ENCODE data around the gene BMP2.

The BMP2 gene

DNA sequence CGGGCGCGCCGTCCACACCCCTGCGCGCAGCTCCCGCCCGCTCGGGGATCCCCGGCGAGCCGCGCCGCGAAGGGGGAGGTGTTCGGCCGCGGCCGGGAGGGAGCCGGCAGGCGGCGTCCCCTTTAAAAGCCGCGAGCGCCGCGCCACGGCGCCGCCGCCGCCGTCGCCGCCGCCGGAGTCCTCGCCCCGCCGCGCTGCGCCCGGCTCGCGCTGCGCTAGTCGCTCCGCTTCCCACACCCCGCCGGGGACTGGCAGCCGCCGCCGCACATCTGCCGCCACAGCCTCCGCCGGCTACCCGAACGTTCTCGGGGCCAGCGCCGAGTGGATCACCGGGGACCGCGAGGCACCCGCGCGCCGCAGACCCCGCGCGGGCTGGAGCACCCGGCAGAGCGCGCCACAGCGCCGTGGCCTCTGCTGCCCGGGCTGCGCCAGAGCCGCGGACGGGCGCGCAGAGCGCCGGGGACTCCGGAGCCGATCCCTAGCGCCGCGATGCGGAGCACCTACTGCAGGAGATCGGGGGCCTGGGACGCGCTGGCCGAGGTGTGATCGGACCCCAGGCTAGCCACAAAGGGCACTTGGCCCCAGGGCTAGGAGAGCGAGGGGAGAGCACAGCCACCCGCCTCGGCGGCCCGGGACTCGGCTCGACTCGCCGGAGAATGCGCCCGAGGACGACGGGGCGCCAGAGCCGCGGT lies at the start of gene BMP2:
BMP2 (plus strand) TSS at position 151 of the 692 bp plus-strand sequence. CDS start 2,441 bp downstream, outside the sequence.
- no peak for DNase-seq

DNA sequence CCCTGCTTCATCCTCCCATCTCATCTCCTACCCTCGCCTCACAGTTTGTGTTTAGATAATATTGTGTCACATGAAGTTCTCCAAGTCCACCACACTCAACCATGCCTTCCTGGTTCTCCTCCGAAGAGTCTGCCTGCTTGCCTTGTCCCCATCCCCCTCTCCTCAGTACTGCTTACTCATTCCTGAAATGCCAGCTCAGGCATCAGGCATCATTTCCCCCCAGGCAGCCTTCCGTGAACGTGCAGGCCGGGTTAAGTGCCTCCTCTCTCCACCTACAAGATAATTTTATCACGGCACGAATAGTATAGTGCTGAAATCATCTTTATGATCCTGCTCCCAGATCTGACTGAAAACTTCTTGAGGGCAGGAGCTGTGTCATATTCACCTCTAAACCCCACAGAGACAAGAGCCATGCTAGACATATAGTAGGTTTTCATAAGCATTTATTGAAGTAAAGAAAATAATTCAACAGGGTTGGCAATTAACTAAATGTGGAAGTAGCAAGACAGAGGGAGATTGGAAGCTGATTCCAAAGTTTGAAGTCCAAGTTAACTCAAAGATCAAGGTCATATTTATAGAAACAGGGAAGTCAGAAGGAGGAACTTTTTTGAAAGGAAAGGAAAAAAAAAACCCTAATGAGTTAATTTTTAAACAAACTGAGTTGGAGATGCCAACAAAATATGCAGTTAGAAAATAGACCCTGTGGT lies 48.7 kb upstream of the BMP2 start:
- DNase-seq: no peak

DNA sequence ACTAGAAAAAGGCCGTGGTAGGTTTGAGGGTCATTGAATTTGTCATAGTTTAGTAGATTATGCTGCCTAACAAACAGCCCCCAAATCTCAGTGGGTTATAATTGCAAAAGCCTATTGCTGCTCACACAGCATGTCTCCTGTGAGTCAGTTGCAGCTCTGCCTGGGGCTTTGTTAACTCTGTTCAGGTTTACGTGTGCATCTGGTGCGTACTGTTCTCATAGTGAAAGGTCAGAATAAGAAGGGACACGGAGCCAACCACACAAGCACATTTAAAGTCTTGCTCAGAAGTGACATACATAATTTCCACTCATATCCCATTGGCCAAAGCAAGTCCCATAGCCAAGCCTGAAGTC lies 48.1 kb upstream of the BMP2 start:
- no peak for DNase-seq

DNA sequence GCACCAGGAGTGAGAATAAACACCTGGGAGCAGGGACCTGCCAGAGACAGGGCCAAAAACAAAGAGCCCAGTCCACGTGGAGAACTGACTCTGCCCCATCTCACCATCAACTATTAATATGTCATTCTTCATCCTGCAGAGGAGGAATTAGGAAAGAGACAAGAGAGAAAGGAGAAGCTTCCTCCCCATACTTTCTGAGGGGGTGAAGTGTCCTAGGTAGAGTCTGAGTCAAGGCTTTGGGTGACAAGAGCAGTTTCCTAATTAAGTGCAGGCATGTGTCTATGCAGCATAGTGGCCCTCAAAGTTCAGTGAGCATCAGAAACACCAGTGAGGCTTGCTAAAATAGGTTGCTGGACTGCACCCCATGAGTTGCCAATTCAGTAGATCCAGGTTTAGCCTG lies 40.7 kb upstream of the BMP2 start:
- DNase-seq: no peak

DNA sequence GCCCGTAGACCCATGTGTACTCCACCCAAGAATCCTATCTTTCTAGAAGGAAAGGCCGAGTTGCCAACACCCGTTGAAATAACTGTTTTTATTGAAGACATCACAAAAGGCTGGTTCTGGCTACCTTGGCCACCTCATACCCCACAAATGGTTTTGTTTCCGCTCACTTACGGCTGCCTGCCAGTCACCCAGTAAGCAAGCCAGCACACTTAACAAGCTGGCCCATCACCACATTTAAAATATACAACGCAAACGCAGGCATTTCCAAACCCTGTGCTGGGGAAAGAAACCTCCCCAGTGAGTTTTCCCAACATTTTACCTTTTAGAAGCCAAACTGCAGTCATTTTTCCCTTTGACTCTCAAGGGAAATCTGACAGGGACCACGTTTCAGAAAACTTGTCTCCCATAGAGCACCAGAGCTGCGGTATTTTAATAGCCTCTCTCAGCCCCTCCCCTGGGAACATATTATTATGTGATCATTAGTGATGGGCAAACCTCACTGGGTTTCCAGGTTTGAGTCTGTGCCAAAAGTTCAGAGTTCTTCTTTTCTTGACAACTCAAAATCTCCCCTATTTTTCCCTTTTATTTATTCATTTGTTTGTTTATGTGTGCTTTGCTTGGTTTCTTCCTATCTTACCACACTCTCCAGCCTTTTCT lies 36.7 kb upstream of the BMP2 start:
- DNase-seq: no peak

DNA sequence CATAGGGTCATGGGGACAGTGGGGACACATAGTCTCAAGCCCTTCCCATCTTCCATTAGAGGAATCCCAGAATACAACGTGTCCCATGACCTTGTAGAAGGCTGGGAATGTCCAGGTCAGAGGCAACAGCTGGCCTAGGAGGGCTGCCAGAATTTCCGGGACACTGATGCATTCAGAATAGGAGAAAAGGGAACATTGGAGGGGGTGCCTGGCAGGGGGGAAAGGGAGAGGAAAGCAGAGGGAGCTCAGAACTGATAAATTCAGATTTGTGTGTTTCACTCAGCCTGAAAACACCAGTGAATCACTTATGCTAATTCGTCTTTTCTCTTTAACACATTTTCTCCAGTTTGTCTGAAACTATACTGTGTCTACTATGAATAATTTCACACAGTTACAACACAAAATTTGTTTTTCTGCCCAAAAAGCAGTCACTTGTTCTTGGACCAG lies 35.5 kb upstream of the BMP2 start:
- DNase-seq: no peak

DNA sequence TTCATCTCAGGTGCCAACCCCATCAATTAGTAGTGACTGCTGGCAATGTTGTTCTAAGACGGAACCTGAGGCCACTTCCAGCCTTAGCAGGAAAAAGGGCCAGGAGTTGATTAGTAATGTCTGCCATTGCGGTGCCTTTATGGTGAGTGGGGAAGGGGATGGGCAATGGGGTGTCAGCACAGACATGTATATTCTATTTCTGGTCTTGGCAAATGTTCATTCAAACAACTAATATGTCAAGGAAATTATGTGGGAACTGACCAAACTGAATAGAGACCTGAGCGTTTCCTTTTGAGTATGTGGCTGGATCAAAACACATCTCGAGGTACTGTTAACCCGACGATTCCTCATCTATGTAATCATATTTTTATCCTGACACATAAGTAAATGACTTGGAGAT lies 34.6 kb upstream of the BMP2 start:
- no peak for DNase-seq

DNA sequence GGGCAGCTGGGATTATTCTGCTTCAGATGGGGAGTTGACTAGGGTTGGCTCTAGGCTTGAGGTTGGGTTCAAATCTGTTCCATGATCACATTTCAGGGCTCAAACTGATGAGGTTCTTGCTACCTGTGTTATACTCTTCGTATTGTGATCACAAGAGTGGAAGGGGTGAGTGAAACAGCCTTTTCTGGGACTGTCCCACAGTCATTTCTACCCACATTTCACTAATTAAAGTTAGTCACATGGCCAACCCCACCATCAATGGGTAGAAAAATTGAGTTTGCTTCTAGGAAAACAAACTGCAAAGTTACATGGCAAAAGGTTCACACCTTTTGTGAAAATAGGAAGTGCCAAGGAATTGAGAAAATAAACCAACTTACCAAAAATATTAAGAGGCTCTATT lies 33.5 kb upstream of the BMP2 start:
- no peak for DNase-seq

DNA sequence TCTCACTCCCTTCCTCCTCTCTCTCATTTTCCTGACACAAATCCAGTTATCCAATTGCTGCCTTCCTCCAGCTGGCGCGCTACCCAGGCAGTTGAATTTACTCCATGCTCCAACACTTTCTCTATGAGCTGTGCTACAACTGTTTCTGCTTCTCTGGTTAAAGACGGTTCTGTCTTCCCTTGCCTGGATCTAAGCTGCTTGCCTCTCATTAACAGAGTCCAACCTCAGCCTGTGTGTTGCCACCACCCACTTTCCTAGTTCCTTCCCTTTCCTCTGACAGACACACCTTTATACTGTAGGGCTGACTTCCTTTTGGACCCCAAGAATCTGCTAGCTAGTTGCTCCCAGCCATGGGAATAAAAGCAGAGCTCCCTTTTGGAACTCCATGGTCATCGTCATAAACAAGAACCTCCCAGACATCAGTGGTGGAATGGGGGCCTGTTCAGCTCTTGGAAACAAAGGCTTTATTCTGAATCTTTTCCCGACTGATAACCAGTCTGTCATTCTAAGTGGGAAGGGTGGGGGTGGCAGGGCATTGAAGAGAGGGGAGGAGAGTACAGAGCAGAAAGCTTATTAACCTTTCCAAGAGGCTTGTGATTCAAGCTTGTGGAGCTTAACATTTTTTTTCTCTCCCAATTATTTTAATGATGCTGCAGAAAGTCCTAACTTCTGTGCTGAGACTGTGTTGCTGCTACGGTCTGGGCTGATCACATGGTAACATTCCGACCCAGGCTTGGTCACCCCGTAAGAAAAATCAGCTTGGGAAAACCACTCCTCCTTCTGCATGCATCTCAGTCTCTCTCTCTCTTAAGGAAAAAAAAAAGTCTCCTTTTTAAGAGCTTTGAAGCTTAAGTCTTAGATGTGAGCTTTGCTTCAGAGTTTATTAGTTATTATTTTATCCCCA lies 31.3 kb upstream of the BMP2 start:
- DNase-seq: no peak

DNA sequence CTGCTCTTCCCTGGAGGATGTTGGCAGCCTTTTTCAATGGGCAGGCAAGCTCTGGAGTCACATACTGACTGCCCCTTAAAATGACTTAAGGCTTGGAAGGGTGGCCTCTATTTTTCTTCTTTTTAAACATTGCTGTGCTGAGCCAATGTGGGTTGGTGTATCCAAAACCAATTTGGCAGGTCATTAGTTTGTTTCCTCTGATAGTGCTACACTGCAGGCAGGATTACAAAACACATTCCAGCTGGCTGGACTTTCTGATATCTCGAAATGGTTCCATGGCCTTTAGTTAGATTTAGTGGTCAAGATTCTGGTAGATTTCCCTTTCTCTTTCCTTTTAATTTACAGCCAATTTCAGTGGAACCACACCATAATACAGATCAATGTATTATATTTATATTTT lies 28.1 kb upstream of the BMP2 start:
- DNase-seq: no peak

DNA sequence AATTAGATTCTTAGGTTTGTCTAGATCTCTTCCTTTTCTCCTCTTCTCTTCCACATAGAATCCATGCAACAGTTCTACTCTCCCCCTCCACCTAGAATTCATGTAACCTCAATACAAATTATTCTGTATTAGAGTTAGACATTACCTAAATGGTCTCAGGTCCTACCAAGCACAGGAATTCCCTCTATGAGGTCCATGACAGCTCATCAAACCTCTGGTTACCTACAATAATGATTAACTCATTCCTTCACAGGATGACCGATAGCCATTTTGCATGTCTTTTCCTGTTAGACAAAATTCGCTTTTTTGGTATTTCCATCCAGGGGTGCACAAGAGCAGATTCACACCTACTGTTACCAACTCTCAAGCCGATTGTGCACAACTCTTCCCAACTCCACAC lies 27.4 kb upstream of the BMP2 start:
- DNase-seq: no peak

DNA sequence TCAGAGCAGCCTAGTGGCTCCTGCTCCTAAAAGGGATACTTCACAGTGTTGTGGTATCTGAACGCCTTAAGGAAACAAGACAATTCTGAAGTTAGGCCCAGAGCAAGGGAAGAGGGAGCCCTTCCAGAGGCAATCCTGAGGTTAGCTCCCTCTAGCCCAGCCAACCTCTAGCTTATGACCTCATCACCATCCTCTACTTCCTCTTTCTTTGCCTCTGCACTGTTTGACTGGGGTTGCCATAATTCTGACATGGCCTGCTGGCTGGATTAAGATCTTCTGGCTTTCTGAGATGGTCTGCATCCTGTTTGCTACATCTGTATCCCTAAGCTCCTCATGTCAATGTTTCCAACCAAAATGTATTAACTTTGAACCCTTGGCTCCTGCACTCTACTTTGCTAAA lies 23.3 kb upstream of the BMP2 start:
- DNase-seq: no peak

DNA sequence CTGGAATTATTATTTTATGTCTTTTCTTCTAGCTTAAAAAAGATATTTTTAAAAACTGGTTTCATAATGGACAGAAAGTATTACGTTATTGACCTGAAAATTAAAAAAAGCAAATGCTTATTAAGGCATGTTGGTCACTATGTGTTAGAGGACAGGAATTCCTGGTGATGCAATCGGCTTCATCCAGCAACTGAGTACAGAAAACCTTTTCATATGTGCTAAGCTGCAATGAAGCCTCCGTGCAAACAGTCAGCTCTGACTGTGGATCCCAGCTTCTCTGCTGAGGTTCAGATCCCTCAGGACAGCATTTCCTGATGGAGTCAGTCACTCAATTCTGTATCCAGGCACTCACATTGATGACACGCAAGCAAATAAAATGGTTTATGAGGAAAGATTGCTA lies 22.7 kb upstream of the BMP2 start:
- DNase-seq: no peak

DNA sequence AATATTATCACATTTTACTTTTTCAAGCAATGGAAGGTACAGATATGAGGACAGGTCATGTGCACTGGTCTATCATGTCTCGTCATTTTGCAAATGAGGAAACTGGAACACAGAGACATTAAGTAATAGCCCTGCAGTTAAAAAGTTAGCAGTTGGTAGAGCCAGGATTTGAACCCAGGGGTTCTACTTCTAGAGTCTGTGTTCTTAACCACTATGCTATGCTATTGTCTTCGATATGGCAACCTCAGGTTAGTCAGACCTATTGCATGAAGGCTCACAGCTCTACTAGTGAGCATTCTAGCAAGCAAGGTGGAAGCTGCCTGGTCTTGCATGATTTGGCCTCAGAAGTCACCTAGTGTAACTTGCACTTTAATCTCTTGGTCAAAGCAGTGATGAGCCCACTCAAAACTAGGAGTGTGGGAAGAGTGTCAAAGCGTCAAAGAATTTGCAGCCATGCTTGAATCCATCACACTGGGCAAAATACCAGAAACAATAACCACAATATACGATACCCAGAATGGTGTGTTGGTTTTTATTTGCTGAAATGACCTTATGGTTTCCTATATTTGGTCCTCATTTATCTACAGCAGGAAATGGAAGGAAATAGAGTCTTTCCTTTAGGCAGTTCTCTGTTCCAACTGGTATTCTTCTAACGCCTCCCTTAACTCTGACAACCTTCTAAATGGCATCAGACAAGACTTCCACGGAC lies 20.4 kb upstream of the BMP2 start:
- no peak for DNase-seq

DNA sequence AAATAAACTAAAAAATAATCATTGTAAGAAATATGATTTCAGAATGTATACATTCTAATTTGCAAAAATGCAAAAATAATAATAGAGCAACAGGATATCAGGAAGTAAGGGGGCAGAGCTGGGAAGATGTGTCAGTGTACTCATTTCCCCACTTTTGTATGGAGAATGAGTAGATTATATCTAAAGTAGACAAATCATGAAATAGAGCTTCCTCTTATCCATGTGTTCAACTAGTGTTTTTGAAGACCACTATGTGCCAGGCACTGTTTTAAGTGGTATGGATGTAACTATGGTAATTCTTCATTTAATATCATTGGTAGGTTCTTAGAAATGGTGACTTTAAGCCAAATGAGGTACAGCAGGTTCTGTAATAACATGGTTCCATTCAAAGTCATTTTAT lies 17.0 kb upstream of the BMP2 start:
- DNase-seq: no peak

DNA sequence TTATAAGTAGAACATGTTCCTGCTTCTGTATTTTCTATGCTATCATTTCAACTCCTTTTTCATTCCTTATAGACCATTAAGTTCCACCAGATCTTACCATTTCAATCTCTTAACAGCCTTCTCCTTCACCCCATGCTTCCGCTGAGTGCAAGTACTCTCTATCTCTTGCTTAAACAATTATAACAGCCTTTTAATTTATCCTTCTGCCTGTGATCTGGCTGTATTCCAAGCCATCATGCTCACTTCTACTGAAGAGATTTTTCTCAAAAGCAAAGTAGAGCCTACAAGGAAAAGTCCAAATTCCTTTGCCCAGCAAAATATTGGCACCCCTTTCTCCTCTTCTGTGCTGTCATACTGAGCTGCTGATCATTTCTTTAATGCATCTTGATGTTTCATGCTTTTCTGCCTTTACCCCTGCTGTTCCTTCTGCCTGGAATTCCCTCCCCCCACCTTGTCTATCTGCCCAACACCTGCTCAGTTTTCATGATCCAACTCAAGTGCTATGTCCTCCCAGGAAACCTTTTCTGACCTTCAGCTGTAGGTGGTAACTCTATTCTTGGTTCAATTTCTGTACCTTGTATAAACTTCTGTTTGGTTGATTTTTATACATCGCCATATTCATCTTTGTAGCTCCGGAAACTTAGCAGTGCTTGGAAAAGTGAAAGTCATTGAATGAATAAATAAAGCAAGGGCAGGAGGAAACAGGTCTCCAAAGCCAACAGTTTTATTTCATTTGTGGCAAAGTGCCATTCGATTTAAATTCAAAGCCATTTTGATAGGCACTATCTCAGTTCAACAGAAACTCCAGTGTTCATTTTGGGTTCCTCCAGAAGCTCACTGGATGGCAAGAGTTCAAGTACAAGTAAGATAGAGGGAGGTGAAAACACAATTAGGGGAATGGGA lies 10.5 kb upstream of the BMP2 start:
- no peak for DNase-seq

DNA sequence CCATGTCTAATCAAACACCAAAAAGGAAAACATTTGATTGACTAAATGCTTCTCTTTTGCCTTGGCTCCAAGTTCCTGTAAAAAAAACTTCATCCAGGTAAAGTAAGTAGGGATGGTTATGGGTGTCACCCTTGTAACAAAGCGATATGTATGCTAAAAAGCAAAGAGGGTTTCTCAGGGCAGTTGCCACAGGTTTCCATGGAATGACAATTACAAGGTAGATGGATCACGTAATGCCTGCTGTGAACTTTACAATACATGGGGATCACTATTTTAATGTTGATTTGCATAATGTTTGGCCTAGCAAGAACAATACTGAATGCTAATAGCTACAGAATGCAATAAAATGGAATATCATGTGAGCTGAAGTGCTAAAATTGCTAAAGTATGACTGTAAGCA lies 2.9 kb upstream of the BMP2 start:
- no peak for DNase-seq

DNA sequence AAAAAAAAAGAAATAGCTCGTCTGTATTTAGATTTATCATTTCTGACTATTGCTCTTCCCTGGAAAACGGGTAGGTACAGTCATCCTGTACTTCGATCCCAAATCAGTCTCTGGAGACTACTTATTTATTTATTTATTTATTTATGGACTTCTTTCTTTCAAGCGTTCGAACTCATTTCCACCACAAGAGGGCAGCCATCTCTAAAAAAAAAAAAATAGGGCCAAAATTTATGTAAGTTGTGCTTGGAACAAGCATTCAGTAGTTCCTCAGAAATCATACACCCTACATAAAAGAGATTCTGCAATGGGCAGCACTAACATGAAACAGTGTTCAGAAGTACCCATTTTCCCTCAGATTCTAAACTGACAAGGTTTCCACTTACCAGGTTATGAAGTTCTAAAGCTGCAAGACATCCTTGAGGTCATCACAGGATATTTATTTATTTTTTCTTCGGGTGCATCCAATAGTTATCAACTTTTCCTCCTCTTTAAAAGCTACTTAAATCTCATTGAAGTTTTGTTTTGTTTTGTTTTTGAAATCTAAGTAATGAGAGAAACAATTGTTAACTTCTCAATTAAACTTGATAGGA lies 1.9 kb upstream of the BMP2 start:
- DNase-seq: peak; percentile 47

DNA sequence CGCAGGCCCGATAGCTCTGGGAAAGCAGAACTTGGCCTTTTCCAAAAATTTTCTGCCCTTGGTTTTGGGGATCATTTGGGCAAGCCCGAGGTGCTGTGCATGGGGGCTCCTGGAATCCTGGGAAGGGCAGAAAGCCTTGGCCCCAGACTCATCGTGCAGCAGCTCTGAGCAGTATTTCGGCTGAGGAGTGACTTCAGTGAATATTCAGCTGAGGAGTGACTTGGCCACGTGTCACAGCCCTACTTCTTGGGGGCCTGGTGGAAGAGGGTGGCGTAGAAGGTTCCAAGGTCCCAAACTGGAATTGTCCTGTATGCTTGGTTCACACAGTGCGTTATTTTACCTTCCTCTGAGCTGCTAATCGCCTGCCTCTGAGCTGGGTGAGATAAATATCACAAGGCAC lies 1.1 kb upstream of the BMP2 start:
- DNase-seq: no peak

DNA sequence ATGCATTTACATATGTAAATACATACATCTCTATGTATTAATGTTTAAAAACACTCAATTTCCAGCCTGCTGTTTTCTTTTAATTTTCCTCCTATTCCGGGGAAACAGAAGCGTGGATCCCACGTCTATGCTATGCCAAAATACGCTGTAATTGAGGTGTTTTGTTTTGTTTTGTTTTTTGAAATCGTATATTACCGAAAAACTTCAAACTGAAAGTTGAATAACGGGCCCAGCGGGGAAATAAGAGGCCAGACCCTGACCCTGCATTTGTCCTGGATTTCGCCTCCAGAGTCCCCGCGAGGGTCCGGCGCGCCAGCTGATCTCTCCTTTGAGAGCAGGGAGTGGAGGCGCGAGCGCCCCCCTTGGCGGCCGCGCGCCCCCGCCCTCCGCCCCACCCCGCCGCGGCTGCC lies 355 bp upstream of the BMP2 start:
- no peak for DNase-seq

Data from DMS 273 treated with DMSO at 0.1 percent for 48 hours (cell line).